Epithelial cell of esophagus (primary cell): ENCODE data around the gene ECE2.

Source experiments
- DNase-seq: peaks from one replicate; pipeline ENCODE4 v3.0.0; 2010; ENCODE audit warnings: low read depth
- H3K4me3 ChIP-seq: 2 replicates; pipeline ENCODE4 v1.5.1; 2011; ENCODE audit warnings: mild to moderate bottlenecking, low read length, control low read depth
- CTCF ChIP-seq: IDR thresholded peaks from 2 replicates; pipeline ENCODE4 v1.5.1; 2011; ENCODE audit warnings: low read depth, mild to moderate bottlenecking, low read length, control low read depth, inconsistent platforms; ENCODE audit not compliant: insufficient read depth; ENCODE audit errors: missing control alignments

Gene ECE2

GRCh38 chr3:184305577-184305976 lies 29.8 kb downstream of the ECE2 start:
- no peak overlapping the region for H3K4me3 ChIP-seq
- peak; percentile 54 for TF ChIP-seq CTCF
- peak; percentile 29 for DNase-seq

- no peak overlapping the region for H3K4me3 ChIP-seq
- DNase-seq = no peak
- no peak for TF ChIP-seq CTCF
These were observed 30.6 kb downstream of the ECE2 start for GRCh38 chr3:184306341-184306972.

- no peak for DNase-seq
- no peak overlapping the region for H3K4me3 ChIP-seq
- TF ChIP-seq CTCF = no peak
These were observed 32.1 kb downstream of the ECE2 start for GRCh38 chr3:184307915-184308314.

- DNase-seq = no peak
- TF ChIP-seq CTCF = no peak
- H3K4me3 ChIP-seq = no peak overlapping the region
These were observed 32.9 kb downstream of the ECE2 start for GRCh38 chr3:184308744-184309143.

- DNase-seq = no peak
- no peak overlapping the region for H3K4me3 ChIP-seq
- no peak for TF ChIP-seq CTCF
These were observed 35.8 kb downstream of the ECE2 start for GRCh38 chr3:184311633-184312032.

- no peak for TF ChIP-seq CTCF
- H3K4me3 ChIP-seq = peak within 1 kb of the TSS; percentile 88
- DNase-seq = peak; percentile 96
These were observed 38.5 kb downstream of the ECE2 start, which contains the start of gene EIF4G1 for GRCh38 chr3:184314363-184314699. EIF4G1 (plus strand) TSS chr3:184314606; CDS start chr3:184315797, 1,191 bp downstream.

GRCh38 chr3:184314700-184315542 lies 39.1 kb downstream of the ECE2 start:
- DNase-seq = peak; percentile 66
- H3K4me3 ChIP-seq = peak overlapping the region; percentile 88
- TF ChIP-seq CTCF = no peak
